ENCODE data around the gene CTSD. TPM values are rescaled to one million over a fixed set of nuclear protein-coding genes. Genes with fewer than 3 reads are reported as not detected.

Gene CTSD
- total RNA-seq, 2 experiments from 2014 or later = 31.7 to 44.1 TPM

GRCh38 chr11:1714908-1715885, 48.5 kb downstream of the CTSD start:
- Histone ChIP-seq H3K36me3 (ENCODE audit: insufficient read depth, low read length) (no peaks in the 10 kb centered on the region), H3K4me2 (ENCODE audit: low read length) (no peak overlapping the region), H3K4me3 (ENCODE audit: low read depth, low read length, poor library complexity, severe bottlenecking) (no peak overlapping the region), H3K27ac (ENCODE audit: low read depth, low read length, poor library complexity, severe bottlenecking) (no peak overlapping the region), H3K4me1 (ENCODE audit: insufficient read depth, low read length, poor library complexity, severe bottlenecking) (no peaks in the 10 kb centered on the region), H2AFZ (ENCODE audit: low read length) (no peak overlapping the region), H4K20me1 (ENCODE audit: insufficient read depth, low read length) (no peaks in the 10 kb centered on the region), H3K79me2 (ENCODE audit: insufficient read depth, low read depth, low read length) (no peaks in the 10 kb centered on the region), H3K9me2 (ENCODE audit: insufficient read depth, low read length) (no peaks in the 10 kb centered on the region), H3K9me3 (ENCODE audit: low read length) (no peaks in the 10 kb centered on the region)
- BruUV-seq (replicated peaks) = no TSS peak
- TF ChIP-seq EZH2phosphoT487 (IDR thresholded peaks at IDR 0.05; ENCODE audit: borderline replicate concordance, low read depth, low read length) = no peak
- TF ChIP-seq, protein P1, sequence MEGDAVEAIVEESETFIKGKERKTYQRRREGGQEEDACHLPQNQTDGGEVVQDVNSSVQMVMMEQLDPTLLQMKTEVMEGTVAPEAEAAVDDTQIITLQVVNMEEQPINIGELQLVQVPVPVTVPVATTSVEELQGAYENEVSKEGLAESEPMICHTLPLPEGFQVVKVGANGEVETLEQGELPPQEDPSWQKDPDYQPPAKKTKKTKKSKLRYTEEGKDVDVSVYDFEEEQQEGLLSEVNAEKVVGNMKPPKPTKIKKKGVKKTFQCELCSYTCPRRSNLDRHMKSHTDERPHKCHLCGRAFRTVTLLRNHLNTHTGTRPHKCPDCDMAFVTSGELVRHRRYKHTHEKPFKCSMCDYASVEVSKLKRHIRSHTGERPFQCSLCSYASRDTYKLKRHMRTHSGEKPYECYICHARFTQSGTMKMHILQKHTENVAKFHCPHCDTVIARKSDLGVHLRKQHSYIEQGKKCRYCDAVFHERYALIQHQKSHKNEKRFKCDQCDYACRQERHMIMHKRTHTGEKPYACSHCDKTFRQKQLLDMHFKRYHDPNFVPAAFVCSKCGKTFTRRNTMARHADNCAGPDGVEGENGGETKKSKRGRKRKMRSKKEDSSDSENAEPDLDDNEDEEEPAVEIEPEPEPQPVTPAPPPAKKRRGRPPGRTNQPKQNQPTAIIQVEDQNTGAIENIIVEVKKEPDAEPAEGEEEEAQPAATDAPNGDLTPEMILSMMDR (conservative IDR thresholded peaks at IDR 0.05; ENCODE audit: low read length) = no peak
- ChIA-PET POLR2A (no interaction called here), CTCF (ENCODE audit: unreplicated experiment) (no interaction called here)
- no peak for DNase-seq (ENCODE audit: low spot score)
- intact Hi-C loops (cut with micrococcal nuclease; ENCODE audit: unreplicated experiment) = no loop called here

GRCh38 chr11:1708716-1709115, 55.0 kb downstream of the CTSD start:
- intact Hi-C loops (cut with micrococcal nuclease; ENCODE audit: unreplicated experiment) = loop anchor here (5.0 kb wide), 1 partner anchor 464 kb away; the partner anchor contains the start of gene TH
- ChIA-PET POLR2A (no interaction called here), CTCF (ENCODE audit: unreplicated experiment) (no interaction called here)
- no peaks in the 10 kb centered on the region for H3K36me3 ChIP-seq (ENCODE audit: insufficient read depth, low read length)
- H3K4me2 ChIP-seq (ENCODE audit: low read length) = no peak overlapping the region
- H3K79me2 ChIP-seq (ENCODE audit: insufficient read depth, low read depth, low read length) = no peaks in the 10 kb centered on the region
- no peak overlapping the region for H3K4me3 ChIP-seq (ENCODE audit: low read depth, low read length, poor library complexity, severe bottlenecking)
- TF ChIP-seq, protein P1 (conservative IDR thresholded peaks at IDR 0.05; ENCODE audit: low read length) = no peak
- TF ChIP-seq EZH2phosphoT487 (IDR thresholded peaks at IDR 0.05; ENCODE audit: borderline replicate concordance, low read depth, low read length) = no peak
- H3K4me1 ChIP-seq (ENCODE audit: insufficient read depth, low read length, poor library complexity, severe bottlenecking) = no peaks in the 10 kb centered on the region
- no peaks in the 10 kb centered on the region for H3K9me3 ChIP-seq (ENCODE audit: low read length)
- H3K27ac ChIP-seq (ENCODE audit: low read depth, low read length, poor library complexity, severe bottlenecking) = no peak overlapping the region
- no peak overlapping the region for H2AFZ ChIP-seq (ENCODE audit: low read length)
- no peak for DNase-seq (ENCODE audit: low spot score)
- BruUV-seq (replicated peaks) = no TSS peak
- no peaks in the 10 kb centered on the region for H4K20me1 ChIP-seq (ENCODE audit: insufficient read depth, low read length)
- no peaks in the 10 kb centered on the region for H3K9me2 ChIP-seq (ENCODE audit: insufficient read depth, low read length)

DNA sequence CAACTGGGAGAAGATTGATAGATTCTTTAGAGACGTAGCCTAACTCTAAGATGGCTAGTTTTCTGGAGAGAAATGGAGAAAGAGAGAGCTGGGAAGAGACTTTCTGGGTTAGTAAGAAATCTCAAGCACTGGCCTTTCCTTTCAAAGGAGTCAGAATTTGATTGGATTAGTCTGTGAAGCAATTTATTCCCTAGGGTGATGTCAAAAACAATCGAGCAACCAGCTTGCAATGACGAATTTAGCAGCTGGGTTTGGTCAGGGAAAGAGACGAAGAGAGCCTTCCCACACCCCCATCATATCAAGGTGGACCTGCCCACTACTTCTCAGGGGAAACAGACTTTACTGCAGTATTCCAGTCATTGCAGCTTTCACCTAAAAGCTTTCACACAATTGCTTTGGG, 56.0 kb downstream of the CTSD start:
- no TSS peak for BruUV-seq (replicated peaks)
- no peak for TF ChIP-seq EZH2phosphoT487 (IDR thresholded peaks at IDR 0.05; ENCODE audit: borderline replicate concordance, low read depth, low read length)
- TF ChIP-seq, protein P1 (conservative IDR thresholded peaks at IDR 0.05; ENCODE audit: low read length) = no peak
- no peaks in the 10 kb centered on the region for H3K9me2 ChIP-seq (ENCODE audit: insufficient read depth, low read length)
- no peak overlapping the region for H3K4me2 ChIP-seq (ENCODE audit: low read length)
- H3K4me3 ChIP-seq (ENCODE audit: low read depth, low read length, poor library complexity, severe bottlenecking) = no peak overlapping the region
- no peaks in the 10 kb centered on the region for H3K9me3 ChIP-seq (ENCODE audit: low read length)
- no peaks in the 10 kb centered on the region for H3K4me1 ChIP-seq (ENCODE audit: insufficient read depth, low read length, poor library complexity, severe bottlenecking)
- ChIA-PET POLR2A (interaction anchor here (0.6 kb wide), 1 partner anchor 101 kb away, joined by 3 read pairs; no protein-coding TSS in a partner anchor), CTCF (ENCODE audit: unreplicated experiment) (no interaction called here)
- no peaks in the 10 kb centered on the region for H3K79me2 ChIP-seq (ENCODE audit: insufficient read depth, low read depth, low read length)
- H4K20me1 ChIP-seq (ENCODE audit: insufficient read depth, low read length) = no peaks in the 10 kb centered on the region
- no peak for DNase-seq (ENCODE audit: low spot score)
- H3K36me3 ChIP-seq (ENCODE audit: insufficient read depth, low read length) = no peaks in the 10 kb centered on the region
- no peak overlapping the region for H2AFZ ChIP-seq (ENCODE audit: low read length)
- intact Hi-C loops (cut with micrococcal nuclease; ENCODE audit: unreplicated experiment) = loop anchor here (5.0 kb wide), 1 partner anchor 465 kb away; the partner anchor contains the start of gene TH
- H3K27ac ChIP-seq (ENCODE audit: low read depth, low read length, poor library complexity, severe bottlenecking) = no peak overlapping the region

Data from OCI-LY7 (cell line).